Measurements from ENCODE around the gene FADD. TPM values are rescaled to one million over a fixed set of nuclear protein-coding genes. Genes with fewer than 3 reads are reported as not detected.

FADD gene
- total RNA-seq, 4 donors from 2014 or later: 17.0 to 26.6 (median 21.9) TPM

DNA sequence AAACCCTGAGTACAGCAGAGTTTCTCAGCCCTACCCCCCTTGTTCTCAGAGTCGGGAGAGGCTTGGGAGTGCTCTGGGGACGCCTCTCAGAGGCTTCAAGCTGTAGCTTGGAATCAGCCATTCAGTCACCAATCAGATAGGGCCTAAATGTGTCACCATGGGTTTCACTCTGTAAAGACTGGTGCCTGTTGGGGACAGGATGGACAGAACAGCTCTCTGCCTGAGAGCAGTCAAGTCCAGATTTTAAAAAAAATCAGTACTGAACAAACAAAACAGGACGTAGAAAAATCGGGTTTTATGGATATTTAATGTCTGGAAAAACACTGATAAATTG lies 1.3 kb downstream of the FADD start:
- ATAC-seq: no peak
- 31 to 34% methylated on average over 2 to 3 of the region's 4 CpGs for WGBS, 2 donors (ENCODE audit: low coverage in 1 of 2)

DNA sequence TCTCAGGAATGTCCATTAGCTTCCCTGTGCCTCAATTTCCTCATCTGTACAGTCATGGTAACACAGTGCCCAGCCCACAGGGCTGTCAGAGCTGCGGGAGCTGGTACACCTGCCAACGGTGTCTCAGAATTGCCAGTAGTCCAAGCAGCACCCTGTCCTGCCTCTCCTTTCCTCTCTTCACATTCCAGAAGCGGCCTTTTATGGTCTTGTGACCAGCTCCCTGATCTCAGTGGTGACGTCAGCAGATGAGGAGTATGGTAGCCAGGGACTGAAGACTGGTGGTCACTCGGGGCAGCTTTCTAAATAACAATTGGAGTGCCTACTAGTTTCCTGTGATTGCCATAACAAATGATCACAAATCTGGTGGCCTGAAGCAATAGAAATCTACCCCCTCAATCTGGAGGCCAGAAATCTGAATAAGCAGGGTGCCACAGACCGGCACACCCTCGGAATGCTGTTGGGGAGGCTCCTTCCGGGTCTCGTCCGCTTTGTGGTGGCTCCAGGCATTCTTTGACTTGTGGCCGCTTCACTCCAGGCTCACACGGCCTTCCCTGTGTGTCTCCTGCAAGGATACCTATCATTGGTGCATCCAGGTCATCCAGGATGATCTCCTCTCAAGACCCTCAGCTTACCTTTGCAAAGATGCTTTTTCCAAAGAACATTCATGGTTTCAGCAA lies 2.1 kb downstream of the FADD start:
- Histone ChIP-seq H3K27me3 (peaks cover 15% of the 10 kb centered on the region), H3K4me3 (peak overlapping the region in 1 of 2 donors; percentile 98), H3K36me3 (peaks cover 0 to 48% of the 10 kb centered on the region in 2 donors), H3K4me1 (peaks cover 0 to 43% (median 15%) of the 10 kb centered on the region in 3 donors), H3K9me3 (no peaks in the 10 kb centered on the region), H3K27ac (no peak overlapping the region)
- WGBS, 2 donors (ENCODE audit: low coverage in 1 of 2): 78 to 82% methylated on average over 4 to 10 of the region's 12 CpGs
- no peak for ATAC-seq
- no peak for TF ChIP-seq POLR2AphosphoS5 (IDR thresholded peaks at IDR 0.05)
- no peak for TF ChIP-seq EP300 (IDR thresholded peaks at IDR 0.05)
- TF ChIP-seq, protein P1, sequence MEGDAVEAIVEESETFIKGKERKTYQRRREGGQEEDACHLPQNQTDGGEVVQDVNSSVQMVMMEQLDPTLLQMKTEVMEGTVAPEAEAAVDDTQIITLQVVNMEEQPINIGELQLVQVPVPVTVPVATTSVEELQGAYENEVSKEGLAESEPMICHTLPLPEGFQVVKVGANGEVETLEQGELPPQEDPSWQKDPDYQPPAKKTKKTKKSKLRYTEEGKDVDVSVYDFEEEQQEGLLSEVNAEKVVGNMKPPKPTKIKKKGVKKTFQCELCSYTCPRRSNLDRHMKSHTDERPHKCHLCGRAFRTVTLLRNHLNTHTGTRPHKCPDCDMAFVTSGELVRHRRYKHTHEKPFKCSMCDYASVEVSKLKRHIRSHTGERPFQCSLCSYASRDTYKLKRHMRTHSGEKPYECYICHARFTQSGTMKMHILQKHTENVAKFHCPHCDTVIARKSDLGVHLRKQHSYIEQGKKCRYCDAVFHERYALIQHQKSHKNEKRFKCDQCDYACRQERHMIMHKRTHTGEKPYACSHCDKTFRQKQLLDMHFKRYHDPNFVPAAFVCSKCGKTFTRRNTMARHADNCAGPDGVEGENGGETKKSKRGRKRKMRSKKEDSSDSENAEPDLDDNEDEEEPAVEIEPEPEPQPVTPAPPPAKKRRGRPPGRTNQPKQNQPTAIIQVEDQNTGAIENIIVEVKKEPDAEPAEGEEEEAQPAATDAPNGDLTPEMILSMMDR (IDR thresholded peaks at IDR 0.05): no peak
- TF ChIP-seq POLR2A (IDR thresholded peaks at IDR 0.05): no peak

More for the DNA sequence above, 1.3 kb downstream of the FADD start:
- TF ChIP-seq POLR2AphosphoS5 (IDR thresholded peaks at IDR 0.05) (no peak), EP300 (IDR thresholded peaks at IDR 0.05) (no peak), POLR2A (IDR thresholded peaks at IDR 0.05) (no peak)
- TF ChIP-seq, protein P1 (IDR thresholded peaks at IDR 0.05): no peak
- H3K9me3 ChIP-seq: no peaks in the 10 kb centered on the region
- H3K4me1 ChIP-seq: peaks cover 0 to 43% (median 15%) of the 10 kb centered on the region in 3 donors
- H3K4me3 ChIP-seq: peak overlapping the region; percentile 63 to 98
- H3K27me3 ChIP-seq: peaks cover 19% of the 10 kb centered on the region
- H3K36me3 ChIP-seq: peaks cover 0 to 45% of the 10 kb centered on the region in 2 donors
- peak overlapping the region in 3 of 4 donors; percentile 89 to 93 (median 93) for H3K27ac ChIP-seq

DNA sequence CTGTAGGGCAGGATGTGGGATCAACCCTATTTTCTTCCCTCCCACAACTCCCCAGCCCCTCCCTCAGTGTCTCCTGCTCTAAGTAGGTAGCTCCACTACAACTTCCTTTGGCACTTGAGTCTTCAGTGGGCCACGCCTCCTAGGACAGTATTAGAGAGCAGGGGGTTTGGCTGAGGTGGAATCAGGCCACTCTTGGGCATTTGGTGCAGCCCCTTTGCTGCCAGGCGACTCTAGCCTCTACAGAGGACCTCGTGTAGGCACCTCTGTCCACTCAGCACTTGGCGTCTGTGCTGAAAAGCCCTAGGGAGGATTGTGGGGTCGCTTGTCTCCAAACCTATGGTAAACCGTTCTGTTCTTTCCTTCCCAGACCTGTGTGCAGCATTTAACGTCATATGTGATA lies 2.7 kb downstream of the FADD start:
- TF ChIP-seq, protein P1 (IDR thresholded peaks at IDR 0.05): no peak
- H3K27me3 ChIP-seq: peaks cover 11% of the 10 kb centered on the region
- no peak for ATAC-seq
- WGBS, 2 donors (ENCODE audit: low coverage in 1 of 2): 54% methylated on average over 5 of the region's 7 CpGs; no CpG with 5 or more reads in 1 of the 2 donors
- no peaks in the 10 kb centered on the region for H3K9me3 ChIP-seq
- peaks cover 0 to 43% (median 15%) of the 10 kb centered on the region in 3 donors for H3K4me1 ChIP-seq
- peaks cover 0 to 48% of the 10 kb centered on the region in 2 donors for H3K36me3 ChIP-seq
- no peak overlapping the region for H3K4me3 ChIP-seq
- no peak overlapping the region for H3K27ac ChIP-seq

DNA sequence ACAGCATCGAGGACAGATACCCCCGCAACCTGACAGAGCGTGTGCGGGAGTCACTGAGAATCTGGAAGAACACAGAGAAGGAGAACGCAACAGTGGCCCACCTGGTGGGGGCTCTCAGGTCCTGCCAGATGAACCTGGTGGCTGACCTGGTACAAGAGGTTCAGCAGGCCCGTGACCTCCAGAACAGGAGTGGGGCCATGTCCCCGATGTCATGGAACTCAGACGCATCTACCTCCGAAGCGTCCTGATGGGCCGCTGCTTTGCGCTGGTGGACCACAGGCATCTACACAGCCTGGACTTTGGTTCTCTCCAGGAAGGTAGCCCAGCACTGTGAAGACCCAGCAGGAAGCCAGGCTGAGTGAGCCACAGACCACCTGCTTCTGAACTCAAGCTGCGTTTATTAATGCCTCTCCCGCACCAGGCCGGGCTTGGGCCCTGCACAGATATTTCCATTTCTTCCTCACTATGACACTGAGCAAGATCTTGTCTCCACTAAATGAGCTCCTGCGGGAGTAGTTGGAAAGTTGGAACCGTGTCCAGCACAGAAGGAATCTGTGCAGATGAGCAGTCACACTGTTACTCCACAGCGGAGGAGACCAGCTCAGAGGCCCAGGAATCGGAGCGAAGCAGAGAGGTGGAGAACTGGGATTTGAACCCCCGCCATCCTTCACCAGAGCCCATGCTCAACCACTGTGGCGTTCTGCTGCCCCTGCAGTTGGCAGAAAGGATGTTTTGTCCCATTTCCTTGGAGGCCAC lies 3.3 kb downstream of the FADD start:
- no peak overlapping the region for H3K27ac ChIP-seq
- H3K9me3 ChIP-seq: no peaks in the 10 kb centered on the region
- peaks cover 0 to 48% of the 10 kb centered on the region in 2 donors for H3K36me3 ChIP-seq
- no peak overlapping the region for H3K4me3 ChIP-seq
- TF ChIP-seq EP300 (IDR thresholded peaks at IDR 0.05) (no peak), POLR2A (IDR thresholded peaks at IDR 0.05) (no peak), POLR2AphosphoS5 (IDR thresholded peaks at IDR 0.05) (no peak)
- TF ChIP-seq, protein P1 (IDR thresholded peaks at IDR 0.05): no peak
- H3K4me1 ChIP-seq: peaks cover 0 to 43% (median 15%) of the 10 kb centered on the region in 3 donors
- ATAC-seq: no peak
- H3K27me3 ChIP-seq: peaks cover 6% of the 10 kb centered on the region
- WGBS, 2 donors (ENCODE audit: low coverage in 1 of 2): 93 to 100% methylated on average over 1 to 9 of the region's 22 CpGs

Data from gastroesophageal sphincter (tissue), 4 donors.